Tibial nerve (tissue), 3 donors: ENCODE data around the gene TIRAP.

Experiments used
- POLR2A ChIP-seq, 2 donors: fragments of 450-650 bp; IDR thresholded peaks; one replicate each; pipeline ENCODE4 v1.6.1; 2017; ENCODE audit warnings: antibody characterized with exemption in 2 of 2, mild to moderate bottlenecking in 2 of 2, moderate library complexity in 2 of 2
- TF ChIP-seq, protein P1 (sequence below), 5 experiments: fragments of 200-600 bp in 3 of 5; fragments of 450-650 bp in 2 of 5; sonication (generic) in 3 of 5; IDR thresholded peaks; one replicate each; pipeline ENCODE4 v1.5.1; 2016 to 2019; ENCODE audit warnings: antibody characterized with exemption in 5 of 5, mild to moderate bottlenecking in 3 of 5, moderate library complexity in 2 of 5

DNA sequence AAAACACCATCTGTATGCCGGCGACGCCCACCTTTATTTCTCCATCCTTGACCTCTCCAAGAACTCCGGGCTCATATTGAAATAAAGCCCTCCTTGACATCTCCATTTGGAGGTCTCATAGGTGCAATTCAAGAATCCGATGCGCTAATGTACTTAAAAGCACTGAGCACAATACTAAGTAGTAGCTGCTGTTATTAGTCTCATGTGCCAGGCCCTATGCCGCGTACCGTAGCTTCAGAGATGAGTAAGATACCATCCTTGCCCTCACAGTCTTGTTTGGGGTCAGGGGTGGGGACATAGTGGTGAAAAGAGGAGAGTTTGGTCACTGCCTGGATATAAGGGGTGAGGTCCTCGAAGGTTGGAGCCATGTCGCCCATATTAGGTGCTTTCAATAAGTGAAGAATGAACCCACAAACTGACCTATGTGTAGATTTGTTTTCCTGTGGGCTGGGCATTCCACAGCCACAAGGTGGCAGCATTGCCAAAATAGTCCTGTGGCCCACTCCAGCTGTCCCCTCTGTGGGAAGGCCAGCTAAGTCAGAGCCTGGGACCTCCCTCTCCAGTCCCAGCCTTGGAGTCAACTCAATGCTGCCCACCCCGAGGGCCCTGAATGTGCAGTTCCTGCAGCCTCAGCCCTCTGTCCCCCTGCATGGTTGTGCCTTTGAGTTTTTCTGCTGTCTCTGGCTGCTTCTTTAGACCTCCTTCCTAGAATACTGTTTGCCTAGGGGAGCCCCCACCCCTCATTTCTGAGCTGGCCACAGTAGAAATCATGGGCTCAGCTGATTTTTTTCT, 27.5 kb downstream of the TIRAP start:
- no peak for TF ChIP-seq POLR2A (IDR thresholded peaks at IDR 0.05)
- TF ChIP-seq, protein P1, sequence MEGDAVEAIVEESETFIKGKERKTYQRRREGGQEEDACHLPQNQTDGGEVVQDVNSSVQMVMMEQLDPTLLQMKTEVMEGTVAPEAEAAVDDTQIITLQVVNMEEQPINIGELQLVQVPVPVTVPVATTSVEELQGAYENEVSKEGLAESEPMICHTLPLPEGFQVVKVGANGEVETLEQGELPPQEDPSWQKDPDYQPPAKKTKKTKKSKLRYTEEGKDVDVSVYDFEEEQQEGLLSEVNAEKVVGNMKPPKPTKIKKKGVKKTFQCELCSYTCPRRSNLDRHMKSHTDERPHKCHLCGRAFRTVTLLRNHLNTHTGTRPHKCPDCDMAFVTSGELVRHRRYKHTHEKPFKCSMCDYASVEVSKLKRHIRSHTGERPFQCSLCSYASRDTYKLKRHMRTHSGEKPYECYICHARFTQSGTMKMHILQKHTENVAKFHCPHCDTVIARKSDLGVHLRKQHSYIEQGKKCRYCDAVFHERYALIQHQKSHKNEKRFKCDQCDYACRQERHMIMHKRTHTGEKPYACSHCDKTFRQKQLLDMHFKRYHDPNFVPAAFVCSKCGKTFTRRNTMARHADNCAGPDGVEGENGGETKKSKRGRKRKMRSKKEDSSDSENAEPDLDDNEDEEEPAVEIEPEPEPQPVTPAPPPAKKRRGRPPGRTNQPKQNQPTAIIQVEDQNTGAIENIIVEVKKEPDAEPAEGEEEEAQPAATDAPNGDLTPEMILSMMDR (IDR thresholded peaks at IDR 0.05) = peak; percentile 77 to 94 (median 90)
